WTC11 (cell line): ENCODE results near the gene HNRNPH2. TPM values are rescaled to one million over a fixed set of nuclear protein-coding genes. Genes with fewer than 3 reads are reported as not detected.

ENCODE experiments used
- FOXK1 ChIP-seq: sonication (generic); formaldehyde crosslinking; IDR thresholded peaks from 2 replicates; pipeline ENCODE4 v1.8.0; 2022; ENCODE audit warnings: mild to moderate bottlenecking, moderate library complexity, missing genetic modification reagents
- JUN ChIP-seq: sonication (generic); formaldehyde crosslinking; IDR thresholded peaks from 2 replicates; pipeline ENCODE4 v1.8.0; 2023; ENCODE audit warnings: mild to moderate bottlenecking, missing genetic modification reagents
- KAT7 ChIP-seq: sonication (generic); formaldehyde crosslinking; IDR thresholded peaks from 2 replicates; pipeline ENCODE4 v1.8.1; 2023; ENCODE audit warnings: missing genetic modification reagents, mild to moderate bottlenecking, borderline replicate concordance
- NR1H2 ChIP-seq: sonication (generic); formaldehyde crosslinking; IDR thresholded peaks from 2 replicates; pipeline ENCODE4 v1.9.0; 2021; ENCODE audit warnings: mild to moderate bottlenecking, moderate library complexity, missing genetic modification reagents
- NR2C2 ChIP-seq: sonication (generic); formaldehyde crosslinking; IDR thresholded peaks from 2 replicates; pipeline ENCODE4 v1.8.0; 2022; ENCODE audit warnings: mild to moderate bottlenecking, missing genetic modification reagents
- PRDM15 ChIP-seq: sonication (generic); formaldehyde crosslinking; IDR thresholded peaks from 2 replicates; pipeline ENCODE4 v1.8.0; 2022; ENCODE audit warnings: missing genetic modification reagents
- TEAD4 ChIP-seq: sonication (generic); formaldehyde crosslinking; IDR thresholded peaks from 2 replicates; pipeline ENCODE4 v1.8.0; 2022; ENCODE audit warnings: mild to moderate bottlenecking, missing genetic modification reagents
- USF2 ChIP-seq: sonication (generic); formaldehyde crosslinking; IDR thresholded peaks from 2 replicates; pipeline ENCODE4 v1.8.1; 2023; ENCODE audit warnings: mild to moderate bottlenecking, missing genetic modification reagents, moderate library complexity
- ZNF138 ChIP-seq: sonication (generic); formaldehyde crosslinking; conservative IDR thresholded peaks from 2 replicates; pipeline ENCODE4 v1.8.1; 2022; ENCODE audit warnings: mild to moderate bottlenecking, moderate library complexity, missing genetic modification reagents
- ZNF532 ChIP-seq: fragments of 250-450 bp; sonication (Bioruptor Pico); IDR thresholded peaks from 2 replicates; pipeline ENCODE4 v1.9.0; 2021; ENCODE audit warnings: mild to moderate bottlenecking, borderline replicate concordance
- total RNA-seq: library from RNA; stranded (reverse); gene quantifications from 3 replicates; pipeline ENCODE4 v1.2.3, GENCODE V29; 2021

HNRNPH2 gene
- total RNA-seq, 1 experiment from 2014 or later: 70.9 TPM

- TF ChIP-seq ZNF532 (CRISPR knock-in tag) (no peak), NR1H2 (CRISPR knock-in tag) (no peak), USF2 (CRISPR knock-in tag) (no peak), PRDM15 (CRISPR knock-in tag) (no peak), ZNF138 (CRISPR knock-in tag) (no peak), NR2C2 (CRISPR knock-in tag) (no peak), FOXK1 (CRISPR knock-in tag) (no peak), JUN (no peak), KAT7 (CRISPR knock-in tag) (no peak), TEAD4 (no peak)
These were observed 54.9 kb downstream of the HNRNPH2 start (continued) for GRCh38 chrX:101462892-101463291.

Other genes starting within 250 kb of the HNRNPH2 start
- gene DRP2, start 188.4 kb upstream of the HNRNPH2 start, total RNA-seq: 0.30 to 0.52 TPM (median 0.39 TPM) in 3 replicates
- gene TAF7L, start 116.9 kb upstream of the HNRNPH2 start, total RNA-seq: 0.11 to 0.17 TPM in 2 of 3 replicates, not detected in the other
- 25.6 to 31.8 TPM (median 28.9 TPM) in 3 replicates for gene TIMM8A, start 59.5 kb upstream of the HNRNPH2 start, total RNA-seq
- gene BTK, start 22.0 kb upstream of the HNRNPH2 start, total RNA-seq: 0.66 to 1.1 TPM (median 0.74 TPM) in 3 replicates
- 320 to 429 TPM (median 409 TPM) in 3 replicates for gene RPL36A, start 17.2 kb upstream of the HNRNPH2 start, total RNA-seq
- gene GLA, start 297 bp upstream of the HNRNPH2 start, total RNA-seq: 39.4 to 44.9 TPM (median 44.7 TPM) in 3 replicates
- 13.9 to 15.2 TPM (median 14.5 TPM) in 3 replicates for gene ARMCX4, start 77.2 kb downstream of the HNRNPH2 start, total RNA-seq
- gene ARMCX1, start 142.3 kb downstream of the HNRNPH2 start, total RNA-seq: 23.6 to 27.4 TPM (median 23.7 TPM) in 3 replicates
- 27.0 to 30.3 TPM (median 28.4 TPM) in 3 replicates for gene ARMCX6, start 209.8 kb downstream of the HNRNPH2 start, total RNA-seq
- 17.0 to 21.2 TPM (median 18.3 TPM) in 3 replicates for gene ARMCX3, start 214.9 kb downstream of the HNRNPH2 start, total RNA-seq